Smooth muscle cell (in vitro differentiated cells): Measurements from ENCODE around the gene ERN1. TPM values are rescaled to one million over a fixed set of nuclear protein-coding genes. Genes with fewer than 3 reads are reported as not detected.

Experiments used
- DNase-seq: peaks from one replicate; lab custom pipeline; 2025; ENCODE audit not compliant: unreplicated experiment; lab: John Stamatoyannopoulos, UW
- H2AFZ ChIP-seq: fragments of 200-600 bp; sonication (generic); 2 replicates; pipeline ENCODE4 v1.6.0; 2016; ENCODE audit warnings: antibody characterized with exemption, low read depth, mild to moderate bottlenecking
- H3F3A ChIP-seq: fragments of 200-600 bp; sonication (generic); 2 replicates; pipeline ENCODE4 v1.6.0; 2017; ENCODE audit warnings: antibody characterized with exemption, low read depth
- H3K27ac ChIP-seq: fragments of 200-600 bp; sonication (generic); 2 replicates; pipeline ENCODE4 v1.5.1; 2016; ENCODE audit warnings: low read depth, mild to moderate bottlenecking
- H3K27me3 ChIP-seq: fragments of 200-600 bp; sonication (generic); 2 replicates; pipeline ENCODE4 v1.6.1; 2016; ENCODE audit warnings: low read depth, mild to moderate bottlenecking
- H3K36me3 ChIP-seq: fragments of 200-600 bp; sonication (generic); 2 replicates; pipeline ENCODE4 v1.5.1; 2016; ENCODE audit warnings: low read depth
- H3K4me1 ChIP-seq: fragments of 200-600 bp; sonication (generic); 2 replicates; pipeline ENCODE4 v1.5.1; 2016; ENCODE audit warnings: low read depth
- H3K4me2 ChIP-seq: fragments of 200-600 bp; sonication (generic); 2 replicates; pipeline ENCODE4 v1.6.0; 2016; ENCODE audit warnings: mild to moderate bottlenecking
- H3K4me3 ChIP-seq: fragments of 200-600 bp; sonication (generic); 2 replicates; pipeline ENCODE4 v1.5.1; 2016; ENCODE audit warnings: mild to moderate bottlenecking
- H3K79me2 ChIP-seq: fragments of 200-600 bp; sonication (generic); 2 replicates; pipeline ENCODE4 v1.6.0; 2016; ENCODE audit warnings: low read depth, mild to moderate bottlenecking
- H3K9ac ChIP-seq: fragments of 200-600 bp; sonication (generic); 2 replicates; pipeline ENCODE4 v1.6.0; 2016; ENCODE audit warnings: low read depth
- H3K9me3 ChIP-seq: fragments of 200-600 bp; sonication (generic); replicated peaks from 2 replicates; pipeline ENCODE4 v1.5.1; 2016; ENCODE audit warnings: low read depth
- H4K20me1 ChIP-seq: fragments of 200-600 bp; sonication (generic); 2 replicates; pipeline ENCODE4 v1.6.0; 2016; ENCODE audit warnings: low read depth
- WGBS: methylation state at CpG from one replicate; pipeline ENCODE4 v1.1.7; 2016; ENCODE audit warnings: low lambda C conversion rate; 5-methylcytosine and 5-hydroxymethylcytosine counted together
- polyA plus RNA-seq: library from polyadenylated mRNA; unstranded; fragments of >200 nt; fragmentation: Nextera tagmentation; extraction: Ambion mirVana; gene quantifications from 2 replicates; pipeline ENCODE4 v1.2.1, GENCODE V29; 2016
- small RNA-seq: library from RNA; depleted of rRNA; stranded (forward); fragments of <200 nt; gene quantifications from one replicate; pipeline ENCODE3, GENCODE V24; 2014
- total RNA-seq: library from RNA; depleted of rRNA; stranded (reverse); fragments of >200 nt; gene quantifications from 2 replicates; pipeline ENCODE4 v1.2.3, GENCODE V29; 2014
- TF ChIP-seq, protein P1 (sequence below): fragments of 200-600 bp; sonication (generic); IDR thresholded peaks from 2 replicates; pipeline ENCODE4 v1.5.1; 2017; ENCODE audit warnings: borderline replicate concordance, mild to moderate bottlenecking, antibody characterized with exemption; ENCODE audit not compliant: insufficient read depth, poor library complexity, severe bottlenecking

Gene ERN1
- total and polyA plus RNA-seq, 2 experiments from 2014 or later = 8.6 to 9.0 TPM

DNA sequence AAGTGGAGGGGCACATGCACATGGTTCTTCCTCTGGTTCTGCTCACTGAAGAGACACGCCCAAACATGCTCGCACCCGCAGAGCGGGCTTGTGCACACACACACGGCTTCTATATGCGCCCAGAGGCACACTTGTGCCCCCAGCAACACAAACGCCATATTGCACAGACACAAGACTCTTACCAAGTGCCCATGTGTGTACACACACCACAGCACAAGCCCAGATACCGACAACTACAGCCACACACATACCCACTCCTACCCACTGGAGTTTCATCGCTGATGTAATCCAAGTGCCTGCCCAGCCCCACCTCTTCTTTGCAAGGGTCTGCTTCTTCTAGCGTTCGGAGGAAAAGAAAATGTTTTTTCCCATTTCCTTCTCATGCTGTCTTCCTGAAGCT is 138.3 kb downstream of the ERN1 start:
- peaks cover 34% of the 10 kb centered on the region for H3K27me3 ChIP-seq
- H3K9ac ChIP-seq = no peak overlapping the region
- no peak overlapping the region for H3K27ac ChIP-seq
- no peaks in the 10 kb centered on the region for H3F3A ChIP-seq
- H3K4me2 ChIP-seq = no peak overlapping the region
- H3K36me3 ChIP-seq = no peaks in the 10 kb centered on the region
- H3K4me1 ChIP-seq = no peaks in the 10 kb centered on the region
- H3K79me2 ChIP-seq = no peaks in the 10 kb centered on the region
- no peaks in the 10 kb centered on the region for H4K20me1 ChIP-seq
- DNase-seq = no peak
- H2AFZ ChIP-seq = no peak overlapping the region
- TF ChIP-seq, protein P1, sequence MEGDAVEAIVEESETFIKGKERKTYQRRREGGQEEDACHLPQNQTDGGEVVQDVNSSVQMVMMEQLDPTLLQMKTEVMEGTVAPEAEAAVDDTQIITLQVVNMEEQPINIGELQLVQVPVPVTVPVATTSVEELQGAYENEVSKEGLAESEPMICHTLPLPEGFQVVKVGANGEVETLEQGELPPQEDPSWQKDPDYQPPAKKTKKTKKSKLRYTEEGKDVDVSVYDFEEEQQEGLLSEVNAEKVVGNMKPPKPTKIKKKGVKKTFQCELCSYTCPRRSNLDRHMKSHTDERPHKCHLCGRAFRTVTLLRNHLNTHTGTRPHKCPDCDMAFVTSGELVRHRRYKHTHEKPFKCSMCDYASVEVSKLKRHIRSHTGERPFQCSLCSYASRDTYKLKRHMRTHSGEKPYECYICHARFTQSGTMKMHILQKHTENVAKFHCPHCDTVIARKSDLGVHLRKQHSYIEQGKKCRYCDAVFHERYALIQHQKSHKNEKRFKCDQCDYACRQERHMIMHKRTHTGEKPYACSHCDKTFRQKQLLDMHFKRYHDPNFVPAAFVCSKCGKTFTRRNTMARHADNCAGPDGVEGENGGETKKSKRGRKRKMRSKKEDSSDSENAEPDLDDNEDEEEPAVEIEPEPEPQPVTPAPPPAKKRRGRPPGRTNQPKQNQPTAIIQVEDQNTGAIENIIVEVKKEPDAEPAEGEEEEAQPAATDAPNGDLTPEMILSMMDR = no peak
- WGBS = 90% methylated on average over 11 of the region's 11 CpGs
- H3K9me3 ChIP-seq = no peaks in the 10 kb centered on the region
- no peak overlapping the region for H3K4me3 ChIP-seq

- H3F3A ChIP-seq = no peaks in the 10 kb centered on the region
- H3K4me3 ChIP-seq = no peak overlapping the region
- no peaks in the 10 kb centered on the region for H3K9me3 ChIP-seq
- 91% methylated on average over 19 of the region's 21 CpGs for WGBS
- no peak overlapping the region for H2AFZ ChIP-seq
- H3K79me2 ChIP-seq = no peaks in the 10 kb centered on the region
- H3K36me3 ChIP-seq = no peaks in the 10 kb centered on the region
- TF ChIP-seq, protein P1 = no peak
- H3K27ac ChIP-seq = no peak overlapping the region
- H3K27me3 ChIP-seq = peaks cover 26% of the 10 kb centered on the region
- no peaks in the 10 kb centered on the region for H4K20me1 ChIP-seq
- no peak overlapping the region for H3K9ac ChIP-seq
- no peak overlapping the region for H3K4me2 ChIP-seq
- no peak for DNase-seq
- H3K4me1 ChIP-seq = no peaks in the 10 kb centered on the region
Measured at GRCh38 chr17:63989622-63990345, 140.2 kb downstream of the ERN1 start.

Small RNA genes within 50 kb of the gene (small RNA-seq; reads per million reads assigned to genes)
- 100,031 reads per million, percentile 100 among the genes with 10 or more reads in this experiment for gene SNORD104

Other genes starting within 250 kb of the ERN1 start
- gene GH2, start 248.2 kb downstream of the ERN1 start, total RNA-seq = not detected in 2 replicates
- not detected in 2 replicates for gene GH2, start 248.2 kb downstream of the ERN1 start, polyA plus RNA-seq
- gene CSH1, start 233.6 kb downstream of the ERN1 start, total RNA-seq = not detected in 2 replicates
- gene CSH1, start 233.6 kb downstream of the ERN1 start, polyA plus RNA-seq = not detected in 2 replicates
- not detected in 2 replicates for gene CSHL1, start 218.9 kb downstream of the ERN1 start, total RNA-seq
- gene CSHL1, start 218.9 kb downstream of the ERN1 start, polyA plus RNA-seq = not detected in 2 replicates
- not detected in 2 replicates for gene GH1, start 211.3 kb downstream of the ERN1 start, total RNA-seq
- gene GH1, start 211.3 kb downstream of the ERN1 start, polyA plus RNA-seq = not detected in 2 replicates
- not detected in 2 replicates for gene CD79B, start 197.8 kb downstream of the ERN1 start, total RNA-seq
- gene CD79B, start 197.8 kb downstream of the ERN1 start, polyA plus RNA-seq = not detected in 2 replicates
- under 0.01 and 0.09 TPM in 2 replicates for gene SCN4A, start 157.2 kb downstream of the ERN1 start, total RNA-seq
- gene SCN4A, start 157.2 kb downstream of the ERN1 start, polyA plus RNA-seq = 0.14 TPM in 1 of 2 replicates, not detected in the other
- 0.18 TPM in 1 of 2 replicates, not detected in the other for gene PRR29, start 131.8 kb downstream of the ERN1 start, total RNA-seq
- 0.34 and 0.58 TPM in 2 replicates for gene PRR29, start 131.8 kb downstream of the ERN1 start, polyA plus RNA-seq
- gene ICAM2, start 109.5 kb downstream of the ERN1 start, total RNA-seq = 1.6 TPM in 1 of 2 replicates, not detected in the other
- 1.0 TPM in 1 of 2 replicates, not detected in the other for gene ICAM2, start 109.5 kb downstream of the ERN1 start, polyA plus RNA-seq
- 25.6 and 26.2 TPM in 2 replicates for gene TEX2, start 133.1 kb upstream of the ERN1 start, total RNA-seq
- gene TEX2, start 133.1 kb upstream of the ERN1 start, polyA plus RNA-seq = 8.6 and 16.0 TPM in 2 replicates